ENCODE data around the gene ADCY9. TPM values are rescaled to one million over a fixed set of nuclear protein-coding genes. Genes with fewer than 3 reads are reported as not detected.

ADCY9 gene
- total and polyA plus RNA-seq, 2 experiments from 2014 or later, result 1.9 to 21.9 TPM

DNA sequence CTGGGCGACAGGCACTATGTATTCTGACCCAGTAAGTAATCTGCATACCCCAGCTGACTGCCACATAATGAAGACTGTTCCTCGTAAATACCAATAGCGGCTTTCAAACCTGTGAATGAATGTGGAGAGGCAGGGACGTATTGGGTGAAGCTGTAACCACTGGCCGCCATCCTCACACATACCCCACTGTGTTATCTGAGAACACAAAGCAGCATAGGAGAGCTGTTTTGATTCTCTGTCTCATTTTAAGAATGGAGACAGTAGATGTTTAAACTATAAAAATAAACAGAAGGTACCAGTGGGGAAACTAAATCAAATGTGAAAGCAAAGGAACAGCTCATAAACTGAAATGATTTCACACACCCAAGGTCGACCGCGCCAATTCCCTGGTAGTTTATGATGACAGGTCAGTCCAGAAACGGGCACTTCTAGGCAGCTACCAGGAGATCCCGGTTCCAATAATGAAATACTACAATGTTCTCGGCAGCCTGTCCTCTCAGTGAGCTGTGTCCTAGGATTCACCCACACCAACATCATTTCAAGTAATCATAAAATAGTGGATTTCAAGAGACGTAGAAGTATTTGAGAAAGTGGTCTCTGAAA lies 109.7 kb downstream of the ADCY9 start:
- WGBS, 2 experiments (ENCODE audit: low coverage in 1 of 2, low lambda C conversion rate in 2 of 2, missing lambda C conversion rate in 2 of 2), result 93 to 94% methylated on average over 12 of the region's 12 CpGs
- in situ Hi-C loops (cut with MboI), result no loop called here
- Histone ChIP-seq H3K79me2 (ENCODE audit: insufficient read depth) (no peaks in the 10 kb centered on the region), H3K9me3 (ENCODE audit: low read depth) (no peaks in the 10 kb centered on the region), H3F3A (ENCODE audit: insufficient read depth) (no peaks in the 10 kb centered on the region), H3K36me3 (ENCODE audit: low read depth) (no peaks in the 10 kb centered on the region), H3K27me3 (replicated peaks; ENCODE audit: insufficient read depth) (no peaks in the 10 kb centered on the region), H3K9ac (no peak overlapping the region), H4K20me1 (ENCODE audit: insufficient read depth) (no peaks in the 10 kb centered on the region), H2AFZ (no peak overlapping the region), H3K4me2 (ENCODE audit: unreplicated experiment) (no peak overlapping the region), H3K9me2 (ENCODE audit: insufficient read depth) (no peaks in the 10 kb centered on the region), H3K27ac (no peak overlapping the region), H3K4me1 (ENCODE audit: insufficient read depth) (no peaks in the 10 kb centered on the region), H3K4me3 (no peak overlapping the region)
- no peak for DNase-seq
- no peak for TF ChIP-seq EZH2 (IDR thresholded peaks at IDR 0.05; ENCODE audit: insufficient read depth, poor library complexity, severe bottlenecking)
- no peak for TF ChIP-seq EZH2phosphoT487 (IDR thresholded peaks at IDR 0.05; ENCODE audit: insufficient read depth, low read depth)

DNA sequence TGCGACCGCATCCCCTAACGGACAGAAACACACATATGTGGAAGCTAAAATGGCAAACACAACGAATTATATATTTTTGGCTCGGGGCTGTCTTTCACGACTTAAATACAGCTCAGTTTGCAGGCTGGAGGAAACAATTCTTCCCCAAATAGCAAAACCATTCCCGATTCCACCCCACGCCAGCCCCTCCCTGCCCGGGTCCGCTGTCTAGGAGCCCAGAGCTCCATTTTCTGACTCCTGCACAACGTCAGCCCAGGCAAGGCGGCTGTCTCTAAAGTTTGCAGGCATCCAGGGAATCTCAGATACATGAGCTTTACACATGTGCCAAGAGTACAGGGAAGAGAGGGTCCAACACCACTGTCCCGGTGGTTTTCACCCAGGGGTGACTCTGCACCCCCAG lies 110.5 kb downstream of the ADCY9 start:
- H3K27ac ChIP-seq, result no peak overlapping the region
- no peaks in the 10 kb centered on the region for H3K79me2 ChIP-seq (ENCODE audit: insufficient read depth)
- no peak overlapping the region for H3K9ac ChIP-seq
- H3K9me3 ChIP-seq (ENCODE audit: low read depth), result no peaks in the 10 kb centered on the region
- no peaks in the 10 kb centered on the region for H3K4me1 ChIP-seq (ENCODE audit: insufficient read depth)
- H2AFZ ChIP-seq, result no peak overlapping the region
- in situ Hi-C loops (cut with MboI), result no loop called here
- no peaks in the 10 kb centered on the region for H3K9me2 ChIP-seq (ENCODE audit: insufficient read depth)
- no peaks in the 10 kb centered on the region for H3K36me3 ChIP-seq (ENCODE audit: low read depth)
- no peaks in the 10 kb centered on the region for H4K20me1 ChIP-seq (ENCODE audit: insufficient read depth)
- no peak overlapping the region for H3K4me3 ChIP-seq
- 94 to 96% methylated on average over 13 of the region's 13 CpGs for WGBS, 2 experiments (ENCODE audit: low coverage in 1 of 2, low lambda C conversion rate in 2 of 2, missing lambda C conversion rate in 2 of 2)
- H3K4me2 ChIP-seq (ENCODE audit: unreplicated experiment), result no peak overlapping the region
- DNase-seq, result no peak
- no peak for TF ChIP-seq EZH2 (IDR thresholded peaks at IDR 0.05; ENCODE audit: insufficient read depth, poor library complexity, severe bottlenecking)
- no peak for TF ChIP-seq EZH2phosphoT487 (IDR thresholded peaks at IDR 0.05; ENCODE audit: insufficient read depth, low read depth)
- no peaks in the 10 kb centered on the region for H3F3A ChIP-seq (ENCODE audit: insufficient read depth)
- H3K27me3 ChIP-seq (replicated peaks; ENCODE audit: insufficient read depth), result no peaks in the 10 kb centered on the region

DNA sequence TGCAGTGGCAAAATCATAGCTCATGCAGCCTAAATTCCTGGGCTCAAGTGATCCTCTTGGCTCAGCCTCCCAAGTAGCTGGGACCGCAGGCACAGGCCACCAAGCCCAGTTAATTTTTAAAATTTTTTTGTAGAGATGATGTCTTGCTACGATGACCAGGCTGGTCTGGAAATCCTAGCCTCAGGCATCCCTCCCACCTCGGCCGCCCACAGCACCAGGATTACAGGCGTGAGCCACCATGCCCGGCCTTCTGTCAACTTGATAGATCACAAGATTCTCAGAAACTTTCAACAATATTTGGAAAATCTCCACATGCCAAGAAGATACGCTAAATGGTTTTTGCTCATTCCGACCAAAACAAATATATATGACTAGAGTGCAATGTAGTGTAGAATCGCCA lies 111.0 kb downstream of the ADCY9 start:
- H3K4me3 ChIP-seq, result no peak overlapping the region
- H3K4me1 ChIP-seq (ENCODE audit: insufficient read depth), result no peaks in the 10 kb centered on the region
- H3K9me2 ChIP-seq (ENCODE audit: insufficient read depth), result no peaks in the 10 kb centered on the region
- TF ChIP-seq EZH2phosphoT487 (IDR thresholded peaks at IDR 0.05; ENCODE audit: insufficient read depth, low read depth) (no peak), EZH2 (IDR thresholded peaks at IDR 0.05; ENCODE audit: insufficient read depth, poor library complexity, severe bottlenecking) (no peak)
- in situ Hi-C loops (cut with MboI), result no loop called here
- no peaks in the 10 kb centered on the region for H3F3A ChIP-seq (ENCODE audit: insufficient read depth)
- WGBS, 2 experiments (ENCODE audit: low coverage in 1 of 2, low lambda C conversion rate in 2 of 2, missing lambda C conversion rate in 2 of 2), result 93% methylated on average over 9 of the region's 9 CpGs
- H3K36me3 ChIP-seq (ENCODE audit: low read depth), result no peaks in the 10 kb centered on the region
- H3K27ac ChIP-seq, result no peak overlapping the region
- no peak overlapping the region for H3K9ac ChIP-seq
- no peak overlapping the region for H2AFZ ChIP-seq
- no peak overlapping the region for H3K4me2 ChIP-seq (ENCODE audit: unreplicated experiment)
- H3K79me2 ChIP-seq (ENCODE audit: insufficient read depth), result no peaks in the 10 kb centered on the region
- H3K9me3 ChIP-seq (ENCODE audit: low read depth), result no peaks in the 10 kb centered on the region
- DNase-seq, result no peak
- no peaks in the 10 kb centered on the region for H4K20me1 ChIP-seq (ENCODE audit: insufficient read depth)
- no peaks in the 10 kb centered on the region for H3K27me3 ChIP-seq (replicated peaks; ENCODE audit: insufficient read depth)

DNA sequence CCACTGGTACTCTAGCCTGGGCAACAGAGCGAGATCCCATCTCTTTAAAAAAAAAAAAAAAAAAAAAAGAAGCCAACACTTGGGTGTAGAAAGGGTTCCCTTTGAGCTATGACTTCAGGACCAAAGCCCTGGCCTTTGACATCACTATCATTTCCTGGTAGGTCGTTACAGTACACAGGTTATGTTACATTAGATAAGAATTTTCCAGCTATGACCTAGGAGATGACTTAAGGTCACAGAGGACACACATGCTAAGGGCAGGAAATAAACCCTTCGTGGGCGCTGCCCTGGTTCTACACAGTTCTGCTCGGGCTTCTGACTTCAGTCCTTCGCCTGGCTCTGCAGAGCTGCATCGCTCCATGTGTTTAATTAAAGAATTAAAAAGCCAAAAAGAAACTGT lies 112.0 kb downstream of the ADCY9 start:
- in situ Hi-C loops (cut with MboI), result no loop called here
- Histone ChIP-seq H3K4me3 (no peak overlapping the region), H3K9me3 (ENCODE audit: low read depth) (no peaks in the 10 kb centered on the region), H3K79me2 (ENCODE audit: insufficient read depth) (no peaks in the 10 kb centered on the region), H3K4me2 (ENCODE audit: unreplicated experiment) (no peak overlapping the region), H3K9ac (no peak overlapping the region), H4K20me1 (ENCODE audit: insufficient read depth) (no peaks in the 10 kb centered on the region), H3K4me1 (ENCODE audit: insufficient read depth) (peaks cover 7% of the 10 kb centered on the region), H3F3A (ENCODE audit: insufficient read depth) (no peaks in the 10 kb centered on the region), H3K9me2 (ENCODE audit: insufficient read depth) (no peaks in the 10 kb centered on the region), H2AFZ (no peak overlapping the region), H3K27ac (no peak overlapping the region), H3K27me3 (replicated peaks; ENCODE audit: insufficient read depth) (no peaks in the 10 kb centered on the region), H3K36me3 (ENCODE audit: low read depth) (no peaks in the 10 kb centered on the region)
- WGBS, 2 experiments (ENCODE audit: low coverage in 1 of 2, low lambda C conversion rate in 2 of 2, missing lambda C conversion rate in 2 of 2), result 91% methylated on average over 7 of the region's 7 CpGs
- TF ChIP-seq EZH2phosphoT487 (IDR thresholded peaks at IDR 0.05; ENCODE audit: insufficient read depth, low read depth), result no peak
- TF ChIP-seq EZH2 (IDR thresholded peaks at IDR 0.05; ENCODE audit: insufficient read depth, poor library complexity, severe bottlenecking), result no peak
- no peak for DNase-seq

DNA sequence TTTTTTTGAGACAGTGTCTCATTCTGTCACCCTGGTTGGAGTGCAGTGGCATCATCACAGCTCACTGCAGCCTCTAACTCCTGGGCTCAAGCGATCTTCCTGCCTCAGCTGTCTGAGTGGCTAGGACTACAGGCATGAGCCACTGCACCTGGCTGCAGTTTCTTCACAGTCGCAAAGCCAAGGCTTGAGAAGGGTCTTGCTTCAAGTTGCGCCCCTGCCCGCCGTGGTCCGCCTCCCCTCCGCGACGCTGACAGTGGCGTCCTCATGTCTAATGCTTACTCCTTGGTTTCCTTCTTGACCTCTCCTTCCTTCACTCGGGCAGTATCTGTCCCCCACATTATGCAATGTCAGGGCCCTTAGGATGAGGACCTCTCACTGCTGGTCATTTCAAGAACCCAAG lies 112.7 kb downstream of the ADCY9 start:
- Histone ChIP-seq H3F3A (ENCODE audit: insufficient read depth) (no peaks in the 10 kb centered on the region), H4K20me1 (ENCODE audit: insufficient read depth) (no peaks in the 10 kb centered on the region), H3K36me3 (ENCODE audit: low read depth) (no peaks in the 10 kb centered on the region), H3K4me2 (ENCODE audit: unreplicated experiment) (no peak overlapping the region), H3K27ac (no peak overlapping the region), H3K9ac (no peak overlapping the region), H3K4me1 (ENCODE audit: insufficient read depth) (peaks cover 12% of the 10 kb centered on the region), H2AFZ (no peak overlapping the region), H3K9me3 (ENCODE audit: low read depth) (no peaks in the 10 kb centered on the region), H3K9me2 (ENCODE audit: insufficient read depth) (no peaks in the 10 kb centered on the region), H3K27me3 (replicated peaks; ENCODE audit: insufficient read depth) (no peaks in the 10 kb centered on the region), H3K4me3 (no peak overlapping the region), H3K79me2 (ENCODE audit: insufficient read depth) (no peaks in the 10 kb centered on the region)
- DNase-seq, result no peak
- in situ Hi-C loops (cut with MboI), result no loop called here
- no peak for TF ChIP-seq EZH2phosphoT487 (IDR thresholded peaks at IDR 0.05; ENCODE audit: insufficient read depth, low read depth)
- WGBS, 2 experiments (ENCODE audit: low coverage in 1 of 2, low lambda C conversion rate in 2 of 2, missing lambda C conversion rate in 2 of 2), result 96 to 97% methylated on average over 11 of the region's 11 CpGs
